Measurements from ENCODE around the gene CHDH. TPM values are rescaled to one million over a fixed set of nuclear protein-coding genes. Genes with fewer than 3 reads are reported as not detected.

CHDH gene
- total RNA-seq, 4 donors from 2014 or later, result 4.6 to 14.9 (median 9.5) TPM

DNA sequence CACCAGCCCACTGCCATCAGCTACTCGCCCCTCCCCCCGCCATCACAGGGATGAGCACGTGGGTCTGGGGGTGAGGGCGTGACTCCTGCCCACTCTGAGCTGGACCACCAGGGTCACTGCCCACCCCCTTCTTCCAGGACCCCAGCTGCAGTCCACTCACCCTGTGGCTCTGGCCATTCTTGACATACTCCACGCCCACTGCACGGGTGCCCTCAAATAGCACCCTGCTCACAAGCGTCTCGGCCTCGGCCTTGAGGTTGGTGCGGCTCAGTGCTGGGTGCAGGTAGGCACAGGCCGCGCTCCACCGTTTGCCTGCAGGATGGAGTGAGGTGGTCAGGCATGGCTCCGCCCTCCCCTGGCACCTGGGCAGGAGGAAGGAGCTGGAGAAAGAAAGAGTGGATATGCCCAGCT, 23.9 kb downstream of the CHDH start:
- TF ChIP-seq POLR2A (IDR thresholded peaks at IDR 0.05), result no peak
- TF ChIP-seq, protein P1, sequence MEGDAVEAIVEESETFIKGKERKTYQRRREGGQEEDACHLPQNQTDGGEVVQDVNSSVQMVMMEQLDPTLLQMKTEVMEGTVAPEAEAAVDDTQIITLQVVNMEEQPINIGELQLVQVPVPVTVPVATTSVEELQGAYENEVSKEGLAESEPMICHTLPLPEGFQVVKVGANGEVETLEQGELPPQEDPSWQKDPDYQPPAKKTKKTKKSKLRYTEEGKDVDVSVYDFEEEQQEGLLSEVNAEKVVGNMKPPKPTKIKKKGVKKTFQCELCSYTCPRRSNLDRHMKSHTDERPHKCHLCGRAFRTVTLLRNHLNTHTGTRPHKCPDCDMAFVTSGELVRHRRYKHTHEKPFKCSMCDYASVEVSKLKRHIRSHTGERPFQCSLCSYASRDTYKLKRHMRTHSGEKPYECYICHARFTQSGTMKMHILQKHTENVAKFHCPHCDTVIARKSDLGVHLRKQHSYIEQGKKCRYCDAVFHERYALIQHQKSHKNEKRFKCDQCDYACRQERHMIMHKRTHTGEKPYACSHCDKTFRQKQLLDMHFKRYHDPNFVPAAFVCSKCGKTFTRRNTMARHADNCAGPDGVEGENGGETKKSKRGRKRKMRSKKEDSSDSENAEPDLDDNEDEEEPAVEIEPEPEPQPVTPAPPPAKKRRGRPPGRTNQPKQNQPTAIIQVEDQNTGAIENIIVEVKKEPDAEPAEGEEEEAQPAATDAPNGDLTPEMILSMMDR (IDR thresholded peaks at IDR 0.05), result no peak
- WGBS, 2 donors, result 75 to 91% methylated on average over 8 to 14 of the region's 14 CpGs
- no peak overlapping the region for H3K4me3 ChIP-seq (ENCODE audit: low read depth, poor library complexity, severe bottlenecking)
- intact Hi-C loops (cut with DNase I; ENCODE audit: low total_unique reads), result no loop called here
- peak in 1 of 2 donors; percentile 63 for DNase-seq (ENCODE audit: low spot score in 2 of 2)

DNA sequence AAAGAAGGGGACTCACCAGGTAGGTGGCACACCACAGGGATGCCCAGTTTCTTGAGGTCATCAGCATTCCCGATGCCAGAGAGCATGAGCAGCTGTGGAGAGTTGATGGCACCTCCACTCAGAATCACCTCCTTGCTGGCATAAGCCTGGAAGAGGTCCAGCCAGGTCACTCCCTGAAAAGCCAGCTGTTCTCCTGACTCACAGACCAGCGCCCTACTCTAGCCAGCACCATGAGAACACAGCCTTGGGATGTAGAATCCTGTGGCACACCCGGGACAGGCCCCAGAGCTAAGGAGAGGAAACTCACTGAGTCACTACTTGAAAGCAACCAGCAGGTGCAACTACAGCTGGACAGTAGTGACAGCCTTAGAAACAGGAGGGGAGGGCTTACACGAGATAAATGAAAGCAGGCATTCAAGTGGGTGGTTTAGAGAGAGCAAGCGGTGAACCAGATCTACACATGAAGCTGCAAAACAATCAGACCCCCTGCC, 24.5 kb downstream of the CHDH start:
- DNase-seq (ENCODE audit: low spot score in 2 of 2), result peak in 1 of 2 donors; percentile 79
- 48 to 62% methylated on average over 5 of the region's 5 CpGs for WGBS, 2 donors
- intact Hi-C loops (cut with DNase I; ENCODE audit: low total_unique reads), result no loop called here
- no peak overlapping the region for H3K4me3 ChIP-seq (ENCODE audit: low read depth, poor library complexity, severe bottlenecking)
- no peak for TF ChIP-seq POLR2A (IDR thresholded peaks at IDR 0.05)
- TF ChIP-seq, protein P1 (IDR thresholded peaks at IDR 0.05), result no peak

DNA sequence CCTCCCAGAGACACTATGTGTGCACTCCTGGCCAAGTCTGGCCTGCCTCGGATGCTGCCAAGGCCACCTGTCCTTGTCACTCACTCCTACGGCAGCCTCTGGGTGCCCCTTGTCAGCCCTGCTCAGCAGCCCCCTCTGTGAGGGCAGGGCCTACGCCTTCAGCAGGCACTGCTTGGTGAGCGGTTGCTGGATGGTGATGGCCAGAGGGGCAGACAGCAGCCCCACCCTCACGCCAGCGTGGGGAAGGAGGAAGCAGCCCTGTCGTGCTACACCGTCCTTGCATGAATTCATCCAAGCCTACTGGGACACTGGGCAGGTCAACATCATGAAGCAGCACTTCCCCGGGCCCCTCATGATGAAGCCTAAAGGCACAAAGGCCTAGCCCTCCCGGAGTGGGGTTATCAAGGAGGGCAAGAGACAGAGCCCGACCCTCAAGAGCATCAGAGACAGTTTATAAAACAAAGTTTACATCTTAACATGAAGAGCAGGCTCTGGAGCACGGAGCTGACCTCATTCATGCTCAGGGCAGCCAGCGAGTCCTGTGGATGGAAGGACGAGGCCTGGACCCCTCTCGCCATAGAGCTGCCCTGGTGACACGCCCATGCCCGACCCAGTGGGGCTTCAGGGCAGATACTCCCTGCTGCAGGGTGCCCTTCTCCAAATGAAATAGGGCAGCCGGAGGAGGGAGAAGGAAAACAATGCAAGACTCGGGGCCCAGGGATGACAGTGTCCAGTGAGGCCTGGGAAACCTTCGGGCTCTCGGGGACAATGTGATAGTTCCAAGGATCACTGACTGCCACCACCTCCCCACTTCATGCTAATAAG, 25.3 kb downstream of the CHDH start:
- intact Hi-C loops (cut with DNase I; ENCODE audit: low total_unique reads), result no loop called here
- 86 to 88% methylated on average over 20 to 21 of the region's 21 CpGs for WGBS, 2 donors
- TF ChIP-seq, protein P1 (IDR thresholded peaks at IDR 0.05), result no peak
- TF ChIP-seq POLR2A (IDR thresholded peaks at IDR 0.05), result no peak
- DNase-seq (ENCODE audit: low spot score in 2 of 2), result peak in 1 of 2 donors; percentile 75
- H3K4me3 ChIP-seq (ENCODE audit: low read depth, poor library complexity, severe bottlenecking), result no peak overlapping the region

DNA sequence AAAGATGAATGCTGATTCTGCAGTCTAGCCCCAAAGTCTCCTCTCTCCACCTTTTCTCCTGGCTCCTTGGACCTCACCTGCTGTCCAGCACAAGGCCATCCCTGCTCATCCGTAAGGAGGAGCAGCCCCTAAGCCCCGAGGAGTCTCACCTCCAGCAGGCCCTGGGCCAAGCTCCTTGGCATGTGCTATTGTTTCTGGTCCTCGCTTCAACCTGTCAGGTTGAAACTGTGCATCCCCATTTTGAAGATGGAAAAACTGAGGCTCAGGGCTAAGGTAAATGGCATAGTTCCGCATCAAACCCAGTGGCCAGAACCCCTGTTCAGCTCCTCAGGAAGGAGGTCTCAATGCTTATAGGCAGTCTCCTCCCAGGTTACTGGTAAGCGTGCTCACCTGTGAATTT, 26.1 kb downstream of the CHDH start:
- WGBS, 2 donors, result 92 to 93% methylated on average over 4 to 5 of the region's 5 CpGs
- DNase-seq (ENCODE audit: low spot score in 2 of 2), result peak in 1 of 2 donors; percentile 45

DNA sequence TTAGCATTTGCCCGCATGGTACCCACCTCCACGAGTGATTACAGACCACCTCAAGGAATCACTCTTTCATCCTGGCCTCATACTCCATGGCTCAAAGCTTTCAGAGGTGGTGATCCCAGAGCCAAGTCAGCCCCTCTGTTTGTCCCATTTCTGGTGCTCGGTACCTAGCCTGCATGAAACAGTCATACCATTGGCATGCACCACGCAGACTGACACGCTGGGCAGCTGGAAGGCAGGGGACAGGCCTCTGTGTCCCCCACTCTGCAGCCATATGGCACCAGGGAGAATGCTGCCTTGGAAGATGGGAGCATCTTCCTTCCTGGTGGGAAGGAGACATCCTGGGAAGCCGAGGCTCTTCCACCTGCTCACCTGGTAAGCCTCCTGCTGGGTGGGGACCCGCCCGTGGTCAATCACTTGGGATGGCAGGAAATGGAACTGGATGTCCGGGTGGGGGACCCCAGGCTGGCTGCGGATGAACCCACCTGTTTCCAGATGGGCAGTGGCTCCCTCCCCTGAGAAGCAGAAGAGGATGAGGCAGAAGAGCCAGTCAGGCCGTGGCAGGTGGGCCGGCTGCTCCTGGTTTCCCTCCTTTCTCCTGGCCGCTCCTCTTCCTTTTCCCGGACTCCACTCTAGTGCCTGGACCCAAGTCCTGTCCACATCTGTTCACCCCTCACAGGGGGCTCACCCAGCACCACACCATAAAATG, 26.9 kb downstream of the CHDH start:
- intact Hi-C loops (cut with DNase I; ENCODE audit: low total_unique reads), result no loop called here
- no peak overlapping the region for H3K4me3 ChIP-seq (ENCODE audit: low read depth, poor library complexity, severe bottlenecking)
- DNase-seq (ENCODE audit: low spot score in 2 of 2), result peak in 1 of 2 donors; percentile 64
- TF ChIP-seq, protein P1 (IDR thresholded peaks at IDR 0.05), result no peak
- no peak for TF ChIP-seq POLR2A (IDR thresholded peaks at IDR 0.05)
- 91% methylated on average over 11 to 14 of the region's 14 CpGs for WGBS, 2 donors

More for the DNA sequence above, 26.1 kb downstream of the CHDH start:
- H3K4me3 ChIP-seq (ENCODE audit: low read depth, poor library complexity, severe bottlenecking), result no peak overlapping the region
- TF ChIP-seq, protein P1 (IDR thresholded peaks at IDR 0.05), result no peak
- TF ChIP-seq POLR2A (IDR thresholded peaks at IDR 0.05), result no peak
- intact Hi-C loops (cut with DNase I; ENCODE audit: low total_unique reads), result no loop called here
